Epithelial cell of proximal tubule (primary cell): Measurements from ENCODE around the gene ZIC5. TPM values are rescaled to one million over a fixed set of nuclear protein-coding genes. Genes with fewer than 3 reads are reported as not detected.

ENCODE experiments used
- DNase-seq: peaks from one replicate; pipeline ENCODE4 v3.0.0-alpha.2; 2011; ENCODE audit warnings: low read depth
- H3K4me3 ChIP-seq: 2 replicates; pipeline ENCODE4 v1.5.1; 2011; ENCODE audit warnings: low read depth, mild to moderate bottlenecking, low read length
- total RNA-seq: library from RNA; depleted of rRNA; stranded (reverse); fragments of >200 nt; gene quantifications from 2 replicates; pipeline ENCODE4 v1.2.3, GENCODE V29; 2015
- TF ChIP-seq, protein P1 (sequence below): conservative IDR thresholded peaks from 2 replicates; pipeline ENCODE4 v1.5.1; 2012; ENCODE audit warnings: low read depth, mild to moderate bottlenecking, low read length

Gene ZIC5
- total RNA-seq, 1 donor from 2014 or later: not detected

DNA sequence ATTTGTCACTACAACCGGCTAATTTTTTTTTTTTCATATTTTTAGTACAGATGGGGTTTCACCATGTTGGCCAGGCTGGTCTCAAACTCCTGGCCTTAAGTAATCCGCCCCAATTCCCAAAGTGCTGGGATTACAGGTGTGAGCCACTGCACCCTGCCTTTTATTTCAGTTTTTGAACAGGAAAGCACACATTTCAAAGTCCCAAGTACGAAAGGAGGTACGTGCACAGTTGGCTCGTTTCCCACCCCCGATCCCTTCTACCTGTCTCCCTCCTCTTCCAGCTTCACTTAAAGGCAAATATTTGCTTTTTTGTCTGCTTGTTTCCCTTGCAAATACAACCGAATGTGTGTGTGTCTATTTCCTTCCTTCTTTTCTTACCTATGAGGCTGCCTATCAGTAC, 30.5 kb downstream of the ZIC5 start:
- TF ChIP-seq, protein P1, sequence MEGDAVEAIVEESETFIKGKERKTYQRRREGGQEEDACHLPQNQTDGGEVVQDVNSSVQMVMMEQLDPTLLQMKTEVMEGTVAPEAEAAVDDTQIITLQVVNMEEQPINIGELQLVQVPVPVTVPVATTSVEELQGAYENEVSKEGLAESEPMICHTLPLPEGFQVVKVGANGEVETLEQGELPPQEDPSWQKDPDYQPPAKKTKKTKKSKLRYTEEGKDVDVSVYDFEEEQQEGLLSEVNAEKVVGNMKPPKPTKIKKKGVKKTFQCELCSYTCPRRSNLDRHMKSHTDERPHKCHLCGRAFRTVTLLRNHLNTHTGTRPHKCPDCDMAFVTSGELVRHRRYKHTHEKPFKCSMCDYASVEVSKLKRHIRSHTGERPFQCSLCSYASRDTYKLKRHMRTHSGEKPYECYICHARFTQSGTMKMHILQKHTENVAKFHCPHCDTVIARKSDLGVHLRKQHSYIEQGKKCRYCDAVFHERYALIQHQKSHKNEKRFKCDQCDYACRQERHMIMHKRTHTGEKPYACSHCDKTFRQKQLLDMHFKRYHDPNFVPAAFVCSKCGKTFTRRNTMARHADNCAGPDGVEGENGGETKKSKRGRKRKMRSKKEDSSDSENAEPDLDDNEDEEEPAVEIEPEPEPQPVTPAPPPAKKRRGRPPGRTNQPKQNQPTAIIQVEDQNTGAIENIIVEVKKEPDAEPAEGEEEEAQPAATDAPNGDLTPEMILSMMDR: no peak
- no peak for DNase-seq
- no peak overlapping the region for H3K4me3 ChIP-seq

DNA sequence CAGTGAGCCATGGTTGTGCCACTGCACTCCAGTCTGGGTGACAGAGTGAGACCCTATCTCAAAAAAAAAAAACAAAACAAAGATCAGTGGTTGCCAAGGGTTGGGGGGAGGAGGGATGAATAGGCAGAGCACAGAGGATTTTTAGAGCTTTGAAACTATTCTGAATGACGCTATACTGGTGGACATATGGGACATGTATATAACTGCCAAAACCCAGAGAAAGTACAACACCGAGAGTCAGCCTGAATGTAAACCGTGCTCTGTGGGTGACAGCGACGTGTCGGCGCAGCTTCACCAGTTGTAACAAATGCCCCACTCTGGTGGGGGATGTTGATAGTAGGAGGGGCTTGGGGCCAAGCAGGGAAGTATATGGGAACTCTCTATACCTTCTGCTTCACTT, 32.9 kb downstream of the ZIC5 start:
- no peak for DNase-seq
- TF ChIP-seq, protein P1: no peak
- no peak overlapping the region for H3K4me3 ChIP-seq

DNA sequence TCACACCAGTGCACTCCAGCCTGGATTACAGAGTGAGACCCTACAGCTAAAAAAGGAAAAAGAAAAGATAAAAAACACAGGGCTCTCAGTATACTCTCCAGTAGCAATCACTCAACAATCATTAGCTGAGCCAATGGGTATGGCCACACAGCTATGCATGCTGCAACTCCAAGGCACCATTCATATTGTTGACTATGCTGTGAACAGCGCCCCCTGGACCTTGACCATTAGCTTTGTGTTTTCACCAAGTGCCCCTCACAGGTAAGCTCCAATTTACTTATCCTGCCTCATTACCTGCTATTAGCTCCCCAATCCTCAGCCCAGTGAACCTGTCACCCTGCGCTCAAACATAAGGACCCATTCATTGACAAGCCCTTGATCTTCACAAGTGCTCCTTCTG, 35.8 kb downstream of the ZIC5 start:
- no peak overlapping the region for H3K4me3 ChIP-seq
- TF ChIP-seq, protein P1: peak; percentile 26
- DNase-seq: no peak

DNA sequence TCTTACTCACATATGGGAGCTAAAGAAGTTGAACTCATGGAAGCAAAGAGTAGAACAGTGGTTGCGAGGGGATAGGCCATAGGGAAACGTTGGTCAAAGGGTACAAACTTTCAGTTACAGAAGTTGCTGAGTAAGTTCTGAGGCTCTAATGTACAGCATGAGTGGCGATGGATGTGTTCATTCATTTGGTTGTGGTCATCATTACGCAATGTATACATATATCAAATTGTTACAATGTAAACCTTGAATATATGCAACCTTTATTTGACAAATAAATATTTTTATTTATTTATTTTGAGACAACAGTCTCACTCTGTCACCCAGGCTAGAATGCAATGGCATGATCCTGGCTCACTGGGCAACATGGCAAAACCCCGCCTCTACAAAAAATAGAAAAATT, 38.7 kb downstream of the ZIC5 start:
- TF ChIP-seq, protein P1: no peak

DNA sequence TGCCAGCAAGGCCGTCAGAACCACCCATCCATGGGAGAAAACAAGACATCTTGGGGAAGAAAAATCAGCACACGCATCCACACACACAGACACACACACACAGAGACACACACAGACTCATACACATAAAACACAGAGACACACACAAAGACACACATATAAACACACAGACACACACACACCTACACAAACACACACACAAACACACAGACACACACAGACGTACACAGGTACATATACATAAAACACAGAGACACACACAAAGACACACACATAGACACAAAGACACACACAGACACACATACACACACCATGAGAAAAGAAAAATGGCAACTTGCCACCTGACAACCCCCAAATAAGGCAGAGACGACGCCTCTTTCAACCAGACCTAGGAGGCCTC, 40.6 kb downstream of the ZIC5 start:
- H3K4me3 ChIP-seq: no peak overlapping the region
- no peak for DNase-seq
- TF ChIP-seq, protein P1: no peak

More for the DNA sequence above, 38.7 kb downstream of the ZIC5 start:
- no peak overlapping the region for H3K4me3 ChIP-seq
- DNase-seq: no peak

DNA sequence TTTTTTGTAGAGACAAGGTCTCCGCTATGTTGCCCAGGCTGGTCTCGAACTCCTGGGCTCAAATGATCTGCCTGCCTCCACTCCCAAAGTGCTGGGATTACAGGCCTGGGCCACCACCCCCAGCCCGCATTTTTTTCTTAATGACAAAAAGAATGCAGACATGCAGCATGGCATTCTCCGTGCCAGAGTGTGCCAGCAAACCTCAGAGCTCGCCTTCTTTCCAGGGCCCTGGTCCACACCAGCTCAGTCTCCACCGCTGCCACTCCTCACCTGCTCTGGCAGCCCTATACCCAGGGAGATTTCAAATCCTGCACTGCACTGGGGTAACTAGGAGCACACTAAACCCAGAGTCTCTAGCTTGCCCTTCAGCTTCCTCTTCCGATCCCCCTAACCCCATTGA, 41.7 kb downstream of the ZIC5 start:
- TF ChIP-seq, protein P1: no peak
- DNase-seq: no peak
- H3K4me3 ChIP-seq: no peak overlapping the region

DNA sequence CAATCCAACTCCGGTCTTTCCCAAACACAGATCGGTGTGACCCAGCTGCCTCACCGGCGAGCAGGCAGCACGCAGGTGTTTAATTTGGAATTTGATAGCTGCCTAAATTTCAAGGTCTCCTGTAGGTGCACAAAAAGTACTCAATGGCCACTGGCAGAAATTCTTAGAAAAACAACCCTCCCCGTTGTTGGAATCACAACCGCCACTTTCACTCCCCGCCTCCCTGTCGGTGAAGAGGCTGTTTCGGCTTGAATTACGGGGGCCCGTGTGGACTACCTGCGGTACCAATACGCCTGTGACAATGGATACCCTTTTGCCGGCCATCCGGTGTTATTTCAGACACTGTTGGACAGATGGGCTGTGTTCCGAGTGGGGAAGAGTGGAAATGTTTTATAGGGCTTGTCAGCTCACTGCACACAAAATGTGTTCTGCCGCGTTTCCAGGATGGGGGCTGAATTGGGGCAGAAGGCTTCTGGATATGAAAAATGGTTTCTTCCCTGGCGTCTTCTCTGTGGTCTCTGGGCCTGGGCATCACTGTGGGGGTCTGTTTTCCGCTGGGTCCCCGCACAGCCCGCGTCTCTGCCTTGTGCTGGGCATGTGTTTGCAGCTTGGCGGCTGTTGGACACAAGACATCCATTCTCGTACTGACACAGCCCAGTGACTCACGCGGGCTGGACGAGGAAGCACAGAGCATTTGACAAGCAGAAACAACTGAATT, 45.4 kb downstream of the ZIC5 start:
- H3K4me3 ChIP-seq: peak overlapping the region; percentile 45
- DNase-seq: no peak
- TF ChIP-seq, protein P1: no peak
